Sigmoid colon (tissue), 7 donors: ENCODE measurements around the gene SCYGR6. TPM values are rescaled to one million over a fixed set of nuclear protein-coding genes. Genes with fewer than 3 reads are reported as not detected.
"Not testable (repeated sequence)": the region's sequence is repeated elsewhere in the genome, so short reads cannot be mapped to it uniquely, and the experiment has no call there.

Experiments
- DNase-seq: peaks from one replicate; pipeline ENCODE4 v3.0.0-alpha.2; 2019
- H3K27ac ChIP-seq, 4 donors: fragments of 200-600 bp; sonication (generic); one replicate each; pipeline ENCODE4 v1.5.1; 2016 to 2019; ENCODE audit warnings: mild to moderate bottlenecking in 1 of 4
- H3K27me3 ChIP-seq, 3 donors: fragments of 200-600 bp; sonication (generic); one replicate each; pipeline ENCODE4 v1.5.1; 2019; ENCODE audit warnings: mild to moderate bottlenecking in 1 of 3
- H3K36me3 ChIP-seq, 4 donors: fragments of 200-600 bp; sonication (generic); one replicate each; pipeline ENCODE4 v1.5.1; 2016 to 2019
- H3K4me1 ChIP-seq, 4 donors: fragments of 200-600 bp; sonication (generic); one replicate each; pipeline ENCODE4 v1.5.1; 2017 to 2019
- H3K4me3 ChIP-seq, 4 donors: fragments of 200-600 bp; sonication (generic); one replicate each; pipeline ENCODE4 v1.5.1; 2017 to 2019; ENCODE audit warnings: mild to moderate bottlenecking in 2 of 4, moderate library complexity in 1 of 4
- H3K9me3 ChIP-seq, 4 donors: fragments of 200-600 bp in 3 of 4; sonication (generic) in 3 of 4; one replicate each; pipeline versions ENCODE4 v1.5.1 to v1.6.1; 2013 to 2019
- EP300 ChIP-seq, 4 donors: sonication (generic); formaldehyde crosslinking; IDR thresholded peaks; one replicate each; pipeline ENCODE4 v1.6.1; 2017; ENCODE audit warnings: antibody characterized with exemption in 4 of 4
- POLR2A ChIP-seq, 2 donors: fragments of 450-650 bp; IDR thresholded peaks; one replicate each; pipeline ENCODE4 v1.6.1; 2016; ENCODE audit warnings: antibody characterized with exemption in 2 of 2, mild to moderate bottlenecking in 2 of 2, moderate library complexity in 2 of 2
- POLR2AphosphoS5 ChIP-seq, 4 donors: sonication (generic); formaldehyde crosslinking; IDR thresholded peaks; one replicate each; pipeline ENCODE4 v1.6.1; 2017; ENCODE audit warnings: antibody characterized with exemption in 4 of 4
- WGBS, 2 donors: extraction: QIAGEN DNeasy Blood & Tissue Kit; methylation state at CpG; one replicate each; pipeline ENCODE4 v1.1.7; 2013; 5-methylcytosine and 5-hydroxymethylcytosine counted together
- intact Hi-C: fragments of 100-400 bp; cut with DNase I; formaldehyde crosslinking; loops from one replicate; pipeline ENCODE4 v1.15.1; 2023
- polyA plus RNA-seq, 3 donors: library from polyadenylated mRNA; stranded (reverse); fragments of 200-250 nt; gene quantifications; one replicate each; pipeline ENCODE4 v1.2.3, GENCODE V29; 2013
- total RNA-seq, 4 donors: library from RNA; depleted of rRNA; stranded (reverse); fragments of >200 nt; gene quantifications; one replicate each; pipeline ENCODE4 v1.1.0, GENCODE V29; 2016
- TF ChIP-seq, protein P1 (sequence below), 4 experiments: fragments of 450-650 bp in 3 of 4; fragments of 200-600 bp in 1 of 4; IDR thresholded peaks; one replicate each; pipeline ENCODE4 v1.5.1; 2016 to 2019; ENCODE audit warnings: antibody characterized with exemption in 4 of 4, mild to moderate bottlenecking in 3 of 4, moderate library complexity in 2 of 4
- donor health status: healthy with polysubstance abuse.
- donor health status: Bipolar disorder and iron deficiency.
- donor health status: healthy.

The SCYGR6 gene
- total and polyA plus RNA-seq, 7 donors = not detected

DNA sequence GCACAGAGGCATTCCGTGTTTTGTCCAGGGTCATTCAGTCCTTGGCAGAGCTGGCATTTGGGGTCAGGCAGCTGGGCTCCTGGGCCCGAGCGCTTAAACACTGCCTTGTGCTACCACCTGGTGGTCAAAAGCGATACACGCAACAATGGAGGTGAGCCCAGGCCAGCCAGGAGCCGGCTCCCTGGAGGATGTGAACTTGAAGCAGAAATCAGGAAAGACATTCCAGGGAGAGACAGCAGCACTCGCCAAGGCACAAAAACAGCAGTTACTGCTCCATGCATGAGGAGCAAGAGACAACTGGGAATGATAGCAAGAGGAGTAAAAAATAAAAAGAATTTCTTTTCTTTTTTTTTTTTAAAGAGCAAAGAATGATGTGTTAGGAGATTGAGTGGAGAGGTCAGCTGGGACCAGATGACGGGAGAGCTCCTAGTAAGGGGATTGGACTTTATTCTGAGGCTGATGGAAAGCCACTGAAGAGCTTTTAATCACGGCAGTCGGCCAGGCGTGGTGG lies 41.9 kb upstream of the SCYGR6 start:
- WGBS, 2 donors = 15 to 29% methylated on average over 11 of the region's 11 CpGs
- TF ChIP-seq POLR2A (IDR thresholded peaks at IDR 0.05) = no peak
- TF ChIP-seq, protein P1, sequence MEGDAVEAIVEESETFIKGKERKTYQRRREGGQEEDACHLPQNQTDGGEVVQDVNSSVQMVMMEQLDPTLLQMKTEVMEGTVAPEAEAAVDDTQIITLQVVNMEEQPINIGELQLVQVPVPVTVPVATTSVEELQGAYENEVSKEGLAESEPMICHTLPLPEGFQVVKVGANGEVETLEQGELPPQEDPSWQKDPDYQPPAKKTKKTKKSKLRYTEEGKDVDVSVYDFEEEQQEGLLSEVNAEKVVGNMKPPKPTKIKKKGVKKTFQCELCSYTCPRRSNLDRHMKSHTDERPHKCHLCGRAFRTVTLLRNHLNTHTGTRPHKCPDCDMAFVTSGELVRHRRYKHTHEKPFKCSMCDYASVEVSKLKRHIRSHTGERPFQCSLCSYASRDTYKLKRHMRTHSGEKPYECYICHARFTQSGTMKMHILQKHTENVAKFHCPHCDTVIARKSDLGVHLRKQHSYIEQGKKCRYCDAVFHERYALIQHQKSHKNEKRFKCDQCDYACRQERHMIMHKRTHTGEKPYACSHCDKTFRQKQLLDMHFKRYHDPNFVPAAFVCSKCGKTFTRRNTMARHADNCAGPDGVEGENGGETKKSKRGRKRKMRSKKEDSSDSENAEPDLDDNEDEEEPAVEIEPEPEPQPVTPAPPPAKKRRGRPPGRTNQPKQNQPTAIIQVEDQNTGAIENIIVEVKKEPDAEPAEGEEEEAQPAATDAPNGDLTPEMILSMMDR (IDR thresholded peaks at IDR 0.05) = peak; percentile 72 to 84 (median 78)
- no peak for TF ChIP-seq EP300 (IDR thresholded peaks at IDR 0.05)
- Histone ChIP-seq H3K4me1 (peaks cover 0 to 5% (median 2%) of the 10 kb centered on the region in 4 donors), H3K27ac (no peak overlapping the region), H3K4me3 (no peak overlapping the region), H3K9me3 (no peaks in the 10 kb centered on the region), H3K36me3 (no peaks in the 10 kb centered on the region), H3K27me3 (no peaks in the 10 kb centered on the region)
- intact Hi-C loops = loop anchor here (1.0 to 5.0 kb wide), 3 partner anchors 108 to 360 kb away; partner anchors contain the start of gene AGFG1
- DNase-seq = peak; percentile 87

DNA sequence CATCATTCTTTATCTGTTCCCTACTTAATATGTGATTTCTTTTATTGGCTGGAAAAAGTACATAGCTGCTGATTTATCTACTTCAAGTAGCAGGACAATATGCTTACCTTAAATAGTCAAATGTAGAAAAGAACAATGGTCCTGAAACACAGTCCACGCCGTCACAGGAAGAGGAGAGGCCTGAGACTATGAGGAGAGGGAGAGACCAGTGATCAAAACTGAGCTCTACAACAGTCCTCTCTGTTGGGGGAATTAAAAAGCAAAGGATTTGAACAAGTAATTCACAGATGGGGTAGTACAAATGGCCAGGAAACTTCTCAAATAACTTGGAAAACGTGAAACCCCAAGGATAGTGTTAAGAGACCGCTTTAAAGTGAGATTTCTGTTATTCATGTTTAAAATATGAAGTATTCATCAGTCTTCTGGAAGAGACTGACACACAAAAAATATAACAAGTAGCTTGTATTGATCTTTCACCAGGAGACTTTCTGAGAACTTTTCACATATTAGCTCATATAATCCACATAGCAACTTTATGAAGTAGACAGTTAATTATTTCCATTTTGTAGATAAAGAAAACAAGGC lies 41.3 kb upstream of the SCYGR6 start:
- Histone ChIP-seq H3K4me1 (peaks cover 0 to 5% (median 2%) of the 10 kb centered on the region in 4 donors), H3K27me3 (no peaks in the 10 kb centered on the region), H3K27ac (no peak overlapping the region), H3K4me3 (no peak overlapping the region), H3K36me3 (no peaks in the 10 kb centered on the region), H3K9me3 (no peaks in the 10 kb centered on the region)
- WGBS, 2 donors = 23 to 67% methylated on average over 4 of the region's 4 CpGs
- no peak for DNase-seq
- TF ChIP-seq, protein P1 (IDR thresholded peaks at IDR 0.05) = no peak
- no peak for TF ChIP-seq POLR2A (IDR thresholded peaks at IDR 0.05)
- TF ChIP-seq POLR2AphosphoS5 (IDR thresholded peaks at IDR 0.05) = no peak
- no peak for TF ChIP-seq EP300 (IDR thresholded peaks at IDR 0.05)
- intact Hi-C loops = loop anchor here (1.0 to 5.0 kb wide), 3 partner anchors 108 to 359 kb away; partner anchors contain the start of gene AGFG1

DNA sequence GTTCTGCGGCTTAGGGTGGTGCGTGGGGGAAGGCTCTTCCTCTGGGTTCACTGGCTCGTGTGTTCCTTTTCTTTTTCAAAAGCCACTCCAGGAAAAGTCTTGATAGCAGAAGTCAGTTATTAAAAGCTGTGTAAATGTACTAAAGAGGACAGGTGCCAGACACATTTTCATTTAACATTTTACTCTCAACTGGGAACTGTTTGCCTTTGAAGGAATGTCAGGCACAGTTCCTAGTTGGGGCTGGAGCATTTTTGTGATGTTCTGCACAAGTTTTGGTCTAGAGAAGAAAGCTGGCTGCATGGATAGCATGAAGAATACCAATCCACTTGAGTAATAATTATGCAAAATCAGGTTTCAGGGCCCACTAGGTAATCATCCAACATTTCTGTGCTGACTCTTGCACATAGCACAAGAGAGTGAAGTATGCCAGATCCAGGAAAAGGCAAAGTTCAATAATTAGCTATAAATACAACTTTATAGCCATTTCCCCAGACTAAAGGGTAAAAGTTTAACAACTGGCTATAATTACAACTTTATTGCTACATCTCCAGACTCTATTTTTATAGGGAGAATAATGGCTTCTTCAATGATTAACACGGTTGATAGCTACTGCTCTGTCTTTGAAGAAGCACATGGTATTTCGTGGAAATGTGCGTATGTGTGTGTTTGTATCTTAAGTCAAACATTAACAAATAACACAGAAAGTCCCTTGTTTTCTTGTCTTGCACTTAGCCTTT lies 37.4 kb upstream of the SCYGR6 start:
- TF ChIP-seq EP300 (IDR thresholded peaks at IDR 0.05) = no peak
- Histone ChIP-seq H3K4me1 (peaks cover 0 to 5% (median 2%) of the 10 kb centered on the region in 4 donors), H3K27me3 (no peaks in the 10 kb centered on the region), H3K27ac (no peak overlapping the region), H3K4me3 (no peak overlapping the region), H3K36me3 (no peaks in the 10 kb centered on the region), H3K9me3 (no peaks in the 10 kb centered on the region)
- WGBS, 2 donors = 17 to 55% methylated on average over 6 of the region's 6 CpGs
- no peak for DNase-seq
- intact Hi-C loops = no loop called here

DNA sequence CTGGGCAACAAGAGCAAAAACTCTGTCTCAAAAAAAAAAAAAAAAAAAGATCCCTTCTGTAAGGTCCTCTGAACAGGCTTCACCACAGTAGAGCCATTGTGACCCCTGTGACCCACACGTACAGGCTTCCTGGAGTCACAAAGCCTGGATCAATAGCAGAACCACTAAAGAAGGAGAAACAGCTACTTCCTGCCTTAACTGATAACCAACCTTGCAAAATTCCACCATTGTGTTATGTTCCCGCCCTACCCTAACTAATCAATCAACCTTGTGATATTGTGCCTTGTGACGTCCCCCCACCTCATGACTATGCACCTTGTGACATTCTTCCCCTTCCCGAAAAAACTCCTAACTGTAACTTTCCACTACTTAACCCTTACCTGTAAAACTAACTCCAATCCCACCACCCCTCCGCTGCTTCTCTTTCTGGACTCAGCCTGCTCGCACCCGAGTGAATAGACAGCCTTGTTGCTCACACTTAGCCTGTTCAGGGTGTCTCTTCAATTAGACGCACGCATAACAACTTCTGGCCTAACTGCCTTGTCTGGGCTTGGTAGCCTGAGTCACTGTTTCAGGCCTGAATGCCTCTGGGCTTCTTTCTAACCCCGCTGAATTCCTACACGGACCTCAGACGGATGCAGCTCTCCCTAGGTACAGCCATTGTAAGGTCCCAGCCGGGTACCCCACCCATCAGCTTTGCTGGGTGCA lies 35.0 kb upstream of the SCYGR6 start:
- Histone ChIP-seq H3K9me3 (no peaks in the 10 kb centered on the region), H3K4me1 (no peaks in the 10 kb centered on the region), H3K4me3 (no peak overlapping the region), H3K27me3 (no peaks in the 10 kb centered on the region), H3K36me3 (no peaks in the 10 kb centered on the region), H3K27ac (no peak overlapping the region)
- TF ChIP-seq POLR2A (IDR thresholded peaks at IDR 0.05) (no peak), EP300 (IDR thresholded peaks at IDR 0.05) (no peak), POLR2AphosphoS5 (IDR thresholded peaks at IDR 0.05) (no peak)
- TF ChIP-seq, protein P1 (IDR thresholded peaks at IDR 0.05) = no peak
- 68 to 75% methylated on average over 13 of the region's 13 CpGs for WGBS, 2 donors
- no peak for DNase-seq
- intact Hi-C loops = no loop called here

DNA sequence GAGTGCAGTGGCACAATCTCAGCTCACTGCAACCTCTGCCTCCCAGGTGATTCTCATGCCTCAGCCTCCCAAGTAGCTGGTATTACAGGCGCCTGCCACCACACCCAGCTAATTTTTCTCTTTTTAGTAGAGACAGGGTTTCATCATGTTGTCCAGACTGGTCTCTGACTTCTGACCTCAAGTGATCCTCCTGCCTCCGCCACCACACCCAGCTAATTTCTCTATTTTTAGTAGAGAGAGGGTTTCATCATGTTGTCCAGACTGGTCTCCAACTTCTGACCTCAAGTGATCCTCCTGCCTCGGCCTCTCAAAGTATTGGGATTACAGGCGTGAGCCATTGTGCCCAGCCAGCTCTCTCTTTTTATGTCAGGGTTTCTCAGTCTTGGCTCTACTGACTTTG lies 31.7 kb upstream of the SCYGR6 start:
- H3K27me3 ChIP-seq, H3K36me3 ChIP-seq, H3K9me3 ChIP-seq, DNase-seq, H3K27ac ChIP-seq, H3K4me3 ChIP-seq, intact Hi-C loops, H3K4me1 ChIP-seq: not testable (repeated sequence)
- WGBS, 2 donors = 63 to 80% methylated on average over 4 of the region's 4 CpGs
